Muscle of leg (tissue), 11 donors: ENCODE data around the gene DEFB108B. TPM values are rescaled to one million over a fixed set of nuclear protein-coding genes. Genes with fewer than 3 reads are reported as not detected.
"Not testable (repeated sequence)": the region's sequence is repeated elsewhere in the genome, so short reads cannot be mapped to it uniquely, and the experiment has no call there.

Experiments used
- DNase-seq: peaks from one replicate; pipeline ENCODE4 v3.0.0; 2013
- H3K27ac ChIP-seq: one replicate; pipeline ENCODE4 v1.5.1; 2013; ENCODE audit warnings: mild to moderate bottlenecking, low read length, control low read depth
- H3K27me3 ChIP-seq: one replicate; pipeline ENCODE4 v1.6.1; 2013; ENCODE audit warnings: low read length; ENCODE audit not compliant: control insufficient read depth, insufficient read depth
- H3K36me3 ChIP-seq: one replicate; pipeline ENCODE4 v1.6.1; 2013; ENCODE audit warnings: low read length; ENCODE audit not compliant: control insufficient read depth, insufficient read depth
- H3K4me1 ChIP-seq: one replicate; pipeline ENCODE4 v1.6.1; 2013; ENCODE audit warnings: low read length; ENCODE audit not compliant: control insufficient read depth, insufficient read depth
- H3K4me3 ChIP-seq: one replicate; pipeline ENCODE4 v1.5.1; 2013; ENCODE audit warnings: low read length, control low read depth
- H3K9me3 ChIP-seq: replicated peaks from 2 replicates; pipeline ENCODE4 v1.6.1; 2013; ENCODE audit warnings: low read depth, low read length; ENCODE audit not compliant: control insufficient read depth
- WGBS: methylation state at CpG from one replicate; pipeline ENCODE4 v1.1.5; 2013; ENCODE audit warnings: missing lambda C conversion rate; ENCODE audit not compliant: insufficient coverage; 5-methylcytosine and 5-hydroxymethylcytosine counted together
- polyA plus RNA-seq, 8 donors: library from polyadenylated mRNA; unstranded; fragments of 120-200 nt; gene quantifications; one replicate each; pipeline versions ENCODE4 v1.2.1 to v1.2.3, GENCODE V29; 2013; ENCODE audit warnings: inconsistent platforms in 1 of 8, low replicate concordance in 1 of 8; ENCODE audit not compliant: insufficient read length in 8 of 8, insufficient read depth in 1 of 8
- total RNA-seq: library from RNA; stranded (reverse); fragments of 120-200 nt; gene quantifications from one replicate; pipeline ENCODE4 v1.2.4, GENCODE V29; 2013

The DEFB108B gene
- total and polyA plus RNA-seq, 9 donors: not detected

GRCh38 chr11:71869931-71870330 is 36.9 kb downstream of the DEFB108B start:
- not testable (repeated sequence) for H3K27me3 ChIP-seq, DNase-seq, H3K4me3 ChIP-seq, H3K9me3 ChIP-seq, H3K4me1 ChIP-seq, H3K27ac ChIP-seq, H3K36me3 ChIP-seq
- 94% methylated on average over 3 of the region's 3 CpGs for WGBS

DNA sequence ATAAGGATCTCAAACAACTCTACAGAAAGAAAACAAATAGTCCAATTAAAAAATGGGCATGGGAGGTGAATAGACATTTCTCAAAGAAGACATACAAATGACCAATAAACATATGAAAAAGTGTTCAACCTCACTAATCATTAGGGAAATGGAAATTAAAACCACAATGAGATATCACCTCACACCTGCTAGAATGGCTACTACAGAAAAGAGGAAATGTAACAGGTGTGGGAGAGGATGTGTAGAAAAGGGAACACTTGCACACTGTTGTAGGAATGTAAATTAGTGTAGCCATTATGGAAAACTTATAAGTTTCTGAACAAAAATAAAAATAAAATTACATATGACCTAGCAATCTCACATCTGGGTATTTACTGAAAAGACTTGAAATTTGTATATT is 37.7 kb downstream of the DEFB108B start:
- not testable (repeated sequence) for H3K36me3 ChIP-seq, DNase-seq, H3K4me3 ChIP-seq, H3K27me3 ChIP-seq, H3K9me3 ChIP-seq, H3K27ac ChIP-seq, H3K4me1 ChIP-seq

- H3K27me3 ChIP-seq, H3K36me3 ChIP-seq, H3K27ac ChIP-seq, DNase-seq, H3K9me3 ChIP-seq, H3K4me3 ChIP-seq, H3K4me1 ChIP-seq: not testable (repeated sequence)
- no CpG with 5 or more reads among the region's 2 CpGs for WGBS
Observed at GRCh38 chr11:71876262-71876661, 43.3 kb downstream of the DEFB108B start.

GRCh38 chr11:71878059-71878458 is 45.1 kb downstream of the DEFB108B start, which contains the start of gene DEFB131B:
DEFB131B (plus strand) TSS chr11:71878453; CDS start chr11:71878453, 0 bp downstream.
- not testable (repeated sequence) for H3K4me3 ChIP-seq, H3K36me3 ChIP-seq, H3K9me3 ChIP-seq, H3K27me3 ChIP-seq, DNase-seq, H3K4me1 ChIP-seq, H3K27ac ChIP-seq
- no CpG with 5 or more reads among the region's 1 CpG for WGBS

- not testable (repeated sequence) for H3K4me1 ChIP-seq, H3K9me3 ChIP-seq, H3K27ac ChIP-seq, H3K27me3 ChIP-seq, DNase-seq, H3K36me3 ChIP-seq, H3K4me3 ChIP-seq
- no CpG with 5 or more reads among the region's 12 CpGs for WGBS
Observed at GRCh38 chr11:71885806-71886205, 52.8 kb downstream of the DEFB108B start.

Other genes starting within 250 kb of the DEFB108B start
- gene DEFB131B, start 45.3 kb downstream of the DEFB108B start, total RNA-seq: not detected
- gene DEFB131B, start 45.3 kb downstream of the DEFB108B start, polyA plus RNA-seq: not detected
- 5.3 TPM for gene XNDC1N, start 95.4 kb downstream of the DEFB108B start, total RNA-seq
- 1 to 10 TPM; 1.9 to 3.7 (median 2.9) TPM for gene XNDC1N, start 95.4 kb downstream of the DEFB108B start, polyA plus RNA-seq
- 24.8 TPM for gene RNF121, start 95.8 kb downstream of the DEFB108B start, total RNA-seq
- 10 to 100 TPM; 24.1 to 35.7 (median 32.5) TPM for gene RNF121, start 95.8 kb downstream of the DEFB108B start, polyA plus RNA-seq
- gene IL18BP, start 165.7 kb downstream of the DEFB108B start, total RNA-seq: 2.5 TPM
- gene IL18BP, start 165.7 kb downstream of the DEFB108B start, polyA plus RNA-seq: 10 to 100 TPM in 1 of 8 donors, 1 to 10 TPM in 7; 4.7 to 11.0 (median 6.8) TPM
- 118 TPM for gene NUMA1, start 247.3 kb downstream of the DEFB108B start, total RNA-seq
- gene NUMA1, start 247.3 kb downstream of the DEFB108B start, polyA plus RNA-seq: 100 to 1,000 TPM; 144 to 197 (median 173) TPM
- 3.4 TPM for gene LRRC51, start 247.7 kb downstream of the DEFB108B start, total RNA-seq
- gene LRRC51, start 247.7 kb downstream of the DEFB108B start, polyA plus RNA-seq: 1 to 10 TPM; 5.8 to 9.5 (median 7.7) TPM